K562 (cell line): ENCODE measurements around the gene CRTAP. TPM values are rescaled to one million over a fixed set of nuclear protein-coding genes. Genes with fewer than 3 reads are reported as not detected.

Source experiments
- ATAC-seq: fragments of 200-7000 bp; cut with Tn5 transposase; 3 replicates; pipeline ENCODE4 v1.9.1; 2020; ENCODE audit warnings: moderate library complexity
- BruUV-seq: library from RNA; stranded (reverse); fragments of 400-500 nt; replicated peaks from 2 replicates; lab custom pipeline; 2021; lab: Mats Ljungman, UMichigan
- CTCF ChIA-PET: fragments of 300-600 bp; formaldehyde crosslinking; extraction: SDS; loops from one replicate; lab custom pipeline; 2021; ENCODE audit warnings: low intra/inter-chr PET ratio; lab: Yijun Ruan, JAX
- POLR2A ChIA-PET: fragments of 300-600, 350-650 bp; sonication (Branson Sonifier 250); formaldehyde crosslinking; extraction: SDS; loops from one replicate; lab custom pipeline; 2021; ENCODE audit warnings: antibody characterized with exemption, inconsistent platforms; lab: Yijun Ruan, JAX
- DNase-seq, 4 experiments: peaks; one replicate each; pipeline versions ENCODE4 v3.0.0 to v3.0.0-alpha.2; 2011 to 2018; ENCODE audit warnings: low spot score in 3 of 4, mixed read lengths in 3 of 4; ENCODE audit errors: extremely low read depth in 1 of 4
- FAIRE-seq: peaks from 2 replicates; lab custom pipeline; 2011; peaks lifted over from hg19 to GRCh38; lab: Jason Lieb, UNC
- H2AFZ ChIP-seq: 2 replicates; pipeline ENCODE4 v1.6.0; 2011; ENCODE audit warnings: low read depth, low read length, control low read depth, inconsistent platforms
- H3K27ac ChIP-seq: fragments of 200-600 bp; 3 replicates; pipeline ENCODE4 v1.8.0; 2011; ENCODE audit warnings: low read depth, mild to moderate bottlenecking, control low read depth, inconsistent platforms, low read length, moderate library complexity, mixed read lengths; ENCODE audit errors: extremely low read depth
- H3K27me3 ChIP-seq, 2 experiments: fragments of 300-600 bp in 1 of 2; 2 replicates in 1 of 2; 3 replicates in 1 of 2; pipeline versions ENCODE4 v1.6.0 to v1.8.0; 2011; ENCODE audit warnings: inconsistent platforms in 2 of 2, low read length in 2 of 2, mild to moderate bottlenecking in 1 of 2, mixed read lengths in 1 of 2, moderate library complexity in 1 of 2; ENCODE audit not compliant: control insufficient read depth in 2 of 2, insufficient read depth in 2 of 2
- H3K36me3 ChIP-seq: fragments of 300-600 bp; 3 replicates; pipeline ENCODE4 v1.8.0; 2011; ENCODE audit warnings: mild to moderate bottlenecking, low read length, inconsistent platforms; ENCODE audit not compliant: control insufficient read depth, insufficient read depth
- H3K4me1 ChIP-seq, 2 experiments: fragments of 200-600 bp in 1 of 2; replicated peaks in 1 of 2; 2 replicates in 1 of 2; 3 replicates in 1 of 2; pipeline versions ENCODE4 v1.5.1 to v1.8.0; 2011; ENCODE audit warnings: inconsistent platforms in 2 of 2, low read length in 2 of 2, mild to moderate bottlenecking in 1 of 2, mixed read lengths in 1 of 2, moderate library complexity in 1 of 2; ENCODE audit not compliant: control insufficient read depth in 2 of 2, insufficient read depth in 2 of 2
- H3K4me2 ChIP-seq: 2 replicates; pipeline ENCODE4 v1.6.1; 2011; ENCODE audit warnings: low read length, control low read depth, inconsistent platforms, mixed read lengths; ENCODE audit not compliant: insufficient read depth
- H3K4me3 ChIP-seq: fragments of 200-600 bp; sonication (generic), shearing (Covaris generic); 2 replicates; pipeline ENCODE4 v1.5.1; 2016; ENCODE audit warnings: control low read depth, inconsistent platforms
- H3K79me2 ChIP-seq: fragments of 200-600 bp; 3 replicates; pipeline ENCODE4 v1.8.0; 2011; ENCODE audit warnings: low read length, inconsistent platforms; ENCODE audit not compliant: control insufficient read depth, insufficient read depth
- H3K9ac ChIP-seq, 2 experiments: 2 replicates each; pipeline versions ENCODE4 v1.6.0 to v1.6.1; 2011; ENCODE audit warnings: low read depth in 2 of 2, low read length in 2 of 2, control low read depth in 1 of 2, inconsistent platforms in 1 of 2, mild to moderate bottlenecking in 1 of 2, mixed read lengths in 1 of 2; ENCODE audit not compliant: insufficient read depth in 1 of 2
- H3K9me1 ChIP-seq: one replicate; pipeline ENCODE4 v1.6.0; 2011; ENCODE audit warnings: inconsistent platforms, mild to moderate bottlenecking, low read length, moderate library complexity; ENCODE audit not compliant: control insufficient read depth, insufficient read depth
- H3K9me3 ChIP-seq: replicated peaks from 2 replicates; pipeline ENCODE4 v1.5.1; 2011; ENCODE audit warnings: low read depth, low read length, inconsistent platforms; ENCODE audit not compliant: control insufficient read depth, insufficient read depth
- H4K20me1 ChIP-seq: replicated peaks from 2 replicates; pipeline ENCODE4 v1.6.1; 2011; ENCODE audit warnings: low read length, inconsistent platforms, mixed read lengths; ENCODE audit not compliant: control insufficient read depth, insufficient read depth
- EWSR1 ChIP-seq: fragments of 450-650 bp; IDR thresholded peaks from 2 replicates; pipeline ENCODE4 v1.6.1; 2018; ENCODE audit warnings: borderline replicate concordance, mild to moderate bottlenecking, low read depth, moderate library complexity; ENCODE audit not compliant: partially characterized antibody
- HDAC2 ChIP-seq: fragments of 450-650 bp; IDR thresholded peaks from 2 replicates; pipeline ENCODE4 v1.6.1; 2016; ENCODE audit warnings: mild to moderate bottlenecking
- SRF ChIP-seq, 2 experiments: fragments of 250-450, 450-650 bp in 1 of 2; sonication (Bioruptor Pico) in 1 of 2; sonication (generic) in 1 of 2; formaldehyde crosslinking; IDR thresholded peaks; 2 replicates each; pipeline versions ENCODE4 v1.5.0 to v1.5.1; 2020 to 2022; ENCODE audit warnings: mild to moderate bottlenecking in 1 of 2, missing genetic modification reagents in 1 of 2
- TAF9B ChIP-seq: fragments of 450-650 bp; IDR thresholded peaks from 2 replicates; pipeline ENCODE4 v1.6.1; 2018; ENCODE audit warnings: mild to moderate bottlenecking; ENCODE audit not compliant: partially characterized antibody
- ZBED1 ChIP-seq: IDR thresholded peaks from 2 replicates; pipeline ENCODE4 v1.6.1; 2014
- ZC3H4 ChIP-seq: sonication (generic); formaldehyde crosslinking; IDR thresholded peaks from 2 replicates; pipeline ENCODE4 v1.9.0; 2021; ENCODE audit warnings: missing genetic modification reagents, borderline replicate concordance
- ZNF143 ChIP-seq: sonication (generic); formaldehyde crosslinking; IDR thresholded peaks from 2 replicates; pipeline ENCODE4 v1.9.0; 2022; ENCODE audit warnings: mild to moderate bottlenecking, missing genetic modification reagents
- ZNF445 ChIP-seq: fragments of 250-450 bp; sonication (Bioruptor Pico); IDR thresholded peaks from 2 replicates; pipeline ENCODE4 v1.4.0; 2020; ENCODE audit warnings: low read depth, mild to moderate bottlenecking, moderate library complexity
- WGBS: fragments of 100-300 bp; shearing (Covaris generic); methylation state at CpG from one replicate; pipeline ENCODE4 v1.1.6; 2016; ENCODE audit warnings: low coverage, mixed read lengths; ENCODE audit not compliant: insufficient coverage; ENCODE audit errors: missing lambda C conversion rate; 5-methylcytosine and 5-hydroxymethylcytosine counted together
- in situ Hi-C: fragments of 300-500 bp; cut with MboI; formaldehyde crosslinking; loops from 4 replicates; pipeline ENCODE4 v1.15.0; 2018; ENCODE audit warnings: inconsistent platforms, mixed read lengths
- intact Hi-C: fragments of 100-400 bp; cut with micrococcal nuclease; formaldehyde crosslinking; loops from 2 replicates; pipeline ENCODE4 v1.14.2; 2022
- polyA plus RNA-seq, 8 experiments: library from polyadenylated mRNA; depleted of rRNA in 4 of 8; stranded (reverse) in 5 of 8; unstranded in 3 of 8; fragments of >200 nt; fragmentation: Nextera tagmentation in 2 of 8; fragmentation: Illumina TruSeq in 1 of 8; extraction: Ambion mirVana in 2 of 8; extraction: Trizol in 1 of 8; gene quantifications; 2 replicates each; pipeline versions ENCODE4 v1.2.1 to v1.2.3, GENCODE V29; 2011 to 2014; ENCODE audit warnings: inconsistent platforms in 1 of 8, missing spikeins in 1 of 8
- total RNA-seq, 7 experiments: library from RNA; depleted of rRNA in 6 of 7; stranded (reverse); fragments of >200 nt in 6 of 7; fragmentation: Illumina TruSeq in 2 of 7; extraction: Trizol in 2 of 7; gene quantifications; 2 replicates each; pipeline versions ENCODE4 v1.2.1 to v1.2.3, GENCODE V29; 2011 to 2021; ENCODE audit warnings: low replicate concordance in 1 of 7
- TF ChIP-seq, protein P1 (sequence below): fragments of 450-650 bp; formaldehyde crosslinking; IDR thresholded peaks from 2 replicates; pipeline ENCODE4 v1.4.0; 2020; ENCODE audit warnings: mild to moderate bottlenecking, mixed read lengths

Gene CRTAP
- total and polyA plus RNA-seq, 9 of the 15 experiments (the other 6 are each of a cell fraction or from before 2014, with no cell fraction given), result 10.0 to 121 (median 53.0) TPM

DNA sequence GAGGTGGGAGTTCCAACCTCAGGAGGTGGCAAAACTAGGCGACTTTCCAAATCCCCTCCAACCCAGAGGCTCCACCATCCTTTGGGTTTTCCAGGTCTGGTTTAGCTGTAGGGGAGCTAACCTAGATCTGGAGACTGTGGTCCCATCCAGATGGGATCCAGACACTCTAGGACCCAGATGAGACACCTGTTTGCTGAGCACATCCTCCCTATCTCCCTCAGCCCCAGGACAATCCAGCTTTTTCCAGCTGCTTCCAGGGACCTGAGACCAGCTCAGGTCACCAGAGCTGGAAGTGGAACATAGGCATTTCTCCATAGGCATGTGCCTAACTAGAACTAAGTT lies 18.2 kb downstream of the CRTAP start:
- Histone ChIP-seq H3K27ac (no peak overlapping the region), H3K4me1 (no peaks in the 10 kb centered on the region), H3K36me3 (peaks cover 60% of the 10 kb centered on the region; the same call in 2 of the 3 replicates), H3K27me3 (no peaks in the 10 kb centered on the region), H3K9me1 (no peaks in the 10 kb centered on the region), H3K79me2 (no peaks in the 10 kb centered on the region), H3K4me2 (no peak overlapping the region), H2AFZ (no peak overlapping the region), H3K9me3 (no peaks in the 10 kb centered on the region), H4K20me1 (no peaks in the 10 kb centered on the region), H3K9ac (no peak overlapping the region), H3K4me3 (no peak overlapping the region)
- no TSS peak for BruUV-seq
- in situ Hi-C loops (loop anchor here (5.0 kb wide), 2 partner anchors 240 to 655 kb away; no protein-coding TSS in a partner anchor), intact Hi-C loops (loop anchor here (5.0 to 10.0 kb wide), 5 partner anchors 120 to 655 kb away; partner anchors contain the start of gene CLASP2)
- ChIA-PET POLR2A (interaction anchor here (0.7 to 1.4 kb wide), 11 partner anchors 9 to 666 kb away, joined by 3 to 14 read pairs (median 3); partner anchors contain the start of genes CRTAP, GLB1, PDCD6IP and TMPPE), CTCF (interaction anchor here (0.7 to 3.9 kb wide), 4 partner anchors 241 to 647 kb away, joined by 3 to 50 read pairs (median 7); partner anchors contain the start of gene UBP1)
- no peak for FAIRE-seq
- peak; percentile 46 for ATAC-seq
- DNase-seq, result no peak
- 38% methylated on average over 1 of the region's 1 CpG for WGBS
- TF ChIP-seq ZBED1 (no peak), ZC3H4 (CRISPR knock-in tag) (0 out of 2 replicates have a peak, but pooled peaks have one; percentile 29)

DNA sequence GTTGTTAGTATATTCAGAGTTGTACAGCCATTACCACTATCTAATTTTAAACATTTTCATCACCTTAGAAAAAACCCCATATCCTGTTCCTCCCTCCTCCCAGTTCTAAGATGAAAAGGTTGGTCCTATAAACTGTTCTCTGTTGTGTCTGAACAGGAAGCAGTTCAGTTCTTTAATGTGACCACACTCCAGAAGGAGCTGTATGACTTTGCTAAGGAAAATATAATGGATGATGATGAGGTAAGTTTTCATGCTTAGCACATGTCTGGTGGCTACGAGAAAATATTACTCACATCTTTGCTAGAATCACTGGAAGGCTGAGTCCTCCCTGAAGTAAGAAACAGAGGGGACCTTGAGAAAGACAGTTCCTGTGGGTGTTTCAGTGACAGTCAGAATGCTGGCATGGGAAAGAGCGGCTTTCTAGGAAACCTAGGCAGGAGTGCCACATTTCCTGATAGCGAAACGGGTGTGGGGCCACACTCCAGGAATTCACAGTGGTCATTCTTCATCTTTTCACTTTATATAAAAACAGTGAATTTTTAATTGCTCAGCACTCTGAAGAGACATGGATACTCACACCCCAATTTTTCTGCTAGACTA lies 20.3 kb downstream of the CRTAP start:
- no peak overlapping the region for H3K9ac ChIP-seq
- DNase-seq, result no peak
- FAIRE-seq, result no peak
- H4K20me1 ChIP-seq, result no peaks in the 10 kb centered on the region
- intact Hi-C loops (loop anchor here (5.0 to 10.0 kb wide), 5 partner anchors 118 to 653 kb away; partner anchors contain the start of gene CLASP2), in situ Hi-C loops (loop anchor here (5.0 kb wide), 2 partner anchors 238 to 653 kb away; no protein-coding TSS in a partner anchor)
- ChIA-PET CTCF (interaction anchor here (1.5 to 3.9 kb wide), 2 partner anchors 100 to 239 kb away, joined by 3 to 50 read pairs; no protein-coding TSS in a partner anchor), POLR2A (interaction anchor here (1.0 kb wide), 1 partner anchor 239 kb away, joined by 3 read pairs; no protein-coding TSS in a partner anchor)
- no peaks in the 10 kb centered on the region for H3K79me2 ChIP-seq
- no peaks in the 10 kb centered on the region for H3K9me1 ChIP-seq
- no peaks in the 10 kb centered on the region for H3K9me3 ChIP-seq
- no TSS peak for BruUV-seq
- no peak overlapping the region for H3K4me3 ChIP-seq
- WGBS, result 82% methylated on average over 4 of the region's 4 CpGs
- no peaks in the 10 kb centered on the region for H3K27me3 ChIP-seq
- no peaks in the 10 kb centered on the region for H3K4me1 ChIP-seq
- H2AFZ ChIP-seq, result no peak overlapping the region
- no peak for ATAC-seq
- no peak overlapping the region for H3K4me2 ChIP-seq
- H3K36me3 ChIP-seq, result peaks cover 56% of the 10 kb centered on the region; the same call in 2 of the 3 replicates
- no peak overlapping the region for H3K27ac ChIP-seq
- TF ChIP-seq, protein P1, sequence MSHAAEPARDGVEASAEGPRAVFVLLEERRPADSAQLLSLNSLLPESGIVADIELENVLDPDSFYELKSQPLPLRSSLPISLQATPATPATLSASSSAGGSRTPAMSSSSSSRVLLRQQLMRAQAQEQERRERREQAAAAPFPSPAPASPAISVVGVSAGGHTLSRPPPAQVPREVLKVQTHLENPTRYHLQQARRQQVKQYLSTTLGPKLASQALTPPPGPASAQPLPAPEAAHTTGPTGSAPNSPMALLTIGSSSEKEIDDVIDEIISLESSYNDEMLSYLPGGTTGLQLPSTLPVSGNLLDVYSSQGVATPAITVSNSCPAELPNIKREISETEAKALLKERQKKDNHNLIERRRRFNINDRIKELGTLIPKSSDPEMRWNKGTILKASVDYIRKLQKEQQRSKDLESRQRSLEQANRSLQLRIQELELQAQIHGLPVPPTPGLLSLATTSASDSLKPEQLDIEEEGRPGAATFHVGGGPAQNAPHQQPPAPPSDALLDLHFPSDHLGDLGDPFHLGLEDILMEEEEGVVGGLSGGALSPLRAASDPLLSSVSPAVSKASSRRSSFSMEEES (CRISPR knock-in tag), result no peak
- no peak for TF ChIP-seq EWSR1
- no peak for TF ChIP-seq SRF (CRISPR knock-in tag; IDR thresholded peaks at IDR 0.05)
- TF ChIP-seq ZNF445 (CRISPR knock-in tag), result no peak
- TF ChIP-seq HDAC2, result no peak
- no peak for TF ChIP-seq TAF9B
- no peak for TF ChIP-seq ZNF143 (CRISPR knock-in tag)
